Kasumi-1 (cell line): ENCODE measurements around the gene NTN3.

ENCODE experiments used
- DNase-seq, 2 experiments: peaks; one replicate each; lab custom pipeline; 2025; lab: John Stamatoyannopoulos, UW

The NTN3 gene

GRCh38 chr16:2497116-2497630, 26.1 kb downstream of the NTN3 start:
- no peak for DNase-seq

- DNase-seq: no peak
Observed at GRCh38 chr16:2497695-2498484, 26.8 kb downstream of the NTN3 start.

GRCh38 chr16:2498531-2499253, 27.6 kb downstream of the NTN3 start:
- no peak for DNase-seq

GRCh38 chr16:2499454-2499853, 28.4 kb downstream of the NTN3 start:
- DNase-seq: no peak

GRCh38 chr16:2499890-2500429, 28.9 kb downstream of the NTN3 start:
- DNase-seq: no peak

GRCh38 chr16:2500430-2500917, 29.4 kb downstream of the NTN3 start:
- DNase-seq: no peak

- DNase-seq: peak; percentile 35 to 55
Observed at GRCh38 chr16:2500918-2501750, 30.0 kb downstream of the NTN3 start.

GRCh38 chr16:2501946-2502895, 31.1 kb downstream of the NTN3 start:
- no peak for DNase-seq

- no peak for DNase-seq
Observed at GRCh38 chr16:2505695-2506094, 34.6 kb downstream of the NTN3 start.

- DNase-seq: peak in 1 of 2 experiments; percentile 24
Observed at GRCh38 chr16:2507052-2507659, 36.1 kb downstream of the NTN3 start.

GRCh38 chr16:2507665-2508064, 36.6 kb downstream of the NTN3 start:
- no peak for DNase-seq

- no peak for DNase-seq
Observed at GRCh38 chr16:2508722-2509400, 37.8 kb downstream of the NTN3 start.

- DNase-seq: no peak
Observed at GRCh38 chr16:2511128-2511800, 40.2 kb downstream of the NTN3 start.

- DNase-seq: no peak
Observed at GRCh38 chr16:2511996-2512734, 41.1 kb downstream of the NTN3 start.

- DNase-seq: no peak
Observed at GRCh38 chr16:2512735-2513404, 41.8 kb downstream of the NTN3 start.

GRCh38 chr16:2513405-2514332, 42.6 kb downstream of the NTN3 start, which contains the start of gene ATP6V0C:
Gene ATP6V0C, plus strand, starts transcription at chr16:2513952. Its CDS starts 152 bp downstream, at chr16:2514104.
- DNase-seq: peak; percentile 48 to 62
